OCI-LY7 (cell line): Measurements from ENCODE around the gene RASAL2. TPM values are rescaled to one million over a fixed set of nuclear protein-coding genes. Genes with fewer than 3 reads are reported as not detected.

ENCODE experiments used
- BruUV-seq: library from RNA; stranded (reverse); fragments of 400-500 nt; replicated peaks from 2 replicates; lab custom pipeline; 2021; lab: Mats Ljungman, UMichigan
- CTCF ChIA-PET: fragments of 300-600 bp; sonication (Branson Sonifier 250); formaldehyde crosslinking; loops from one replicate; lab custom pipeline; 2022; ENCODE audit warnings: antibody characterized with exemption; ENCODE audit not compliant: unreplicated experiment; lab: Charles Lee
- POLR2A ChIA-PET: fragments of 300-600 bp; sonication (Branson Sonifier 250); formaldehyde crosslinking; loops from one replicate; lab custom pipeline; 2022; ENCODE audit warnings: antibody characterized with exemption; lab: Charles Lee
- DNase-seq: peaks from one replicate; pipeline ENCODE4 v3.0.0-alpha.2; 2015; ENCODE audit warnings: low spot score
- H2AFZ ChIP-seq: fragments of 200-600 bp; sonication (generic), shearing (Covaris generic); 2 replicates; pipeline ENCODE4 v1.6.1; 2014; ENCODE audit warnings: mild to moderate bottlenecking, antibody characterized with exemption, low read length, moderate library complexity
- H3K27ac ChIP-seq: fragments of 200-600 bp; sonication (generic); 2 replicates; pipeline ENCODE4 v1.5.1; 2014; ENCODE audit warnings: mixed run types, low read depth, mild to moderate bottlenecking, moderate library complexity, low read length, inconsistent platforms; ENCODE audit not compliant: poor library complexity, severe bottlenecking
- H3K36me3 ChIP-seq: fragments of 200-600 bp; sonication (generic); 2 replicates; pipeline ENCODE4 v1.6.1; 2014; ENCODE audit warnings: mild to moderate bottlenecking, antibody characterized with exemption, low read length, moderate library complexity, mixed read lengths; ENCODE audit not compliant: insufficient read depth
- H3K4me1 ChIP-seq: fragments of 200-600 bp; sonication (generic); 2 replicates; pipeline ENCODE4 v1.5.1; 2014; ENCODE audit warnings: mild to moderate bottlenecking, low read length; ENCODE audit not compliant: insufficient read depth, poor library complexity, severe bottlenecking
- H3K4me2 ChIP-seq: fragments of 200-600 bp; sonication (generic); 2 replicates; pipeline ENCODE4 v1.6.1; 2014; ENCODE audit warnings: mild to moderate bottlenecking, low read length
- H3K4me3 ChIP-seq: fragments of 200-600 bp; sonication (generic); 2 replicates; pipeline ENCODE4 v1.5.1; 2014; ENCODE audit warnings: mild to moderate bottlenecking, low read depth, low read length; ENCODE audit not compliant: poor library complexity, severe bottlenecking
- H3K79me2 ChIP-seq: fragments of 200-600 bp; sonication (generic); 2 replicates; pipeline ENCODE4 v1.6.1; 2016; ENCODE audit warnings: low read depth, mild to moderate bottlenecking, low read length, moderate library complexity, mixed read lengths; ENCODE audit not compliant: insufficient read depth
- H3K9me2 ChIP-seq: fragments of 200-600 bp; sonication (generic); 2 replicates; pipeline ENCODE4 v1.6.1; 2016; ENCODE audit warnings: mild to moderate bottlenecking, low read length, mixed read lengths; ENCODE audit not compliant: insufficient read depth
- H3K9me3 ChIP-seq: fragments of 200-600 bp; sonication (generic); 2 replicates; pipeline ENCODE4 v1.6.1; 2014; ENCODE audit warnings: mild to moderate bottlenecking, mixed run types, low read length, mixed read lengths
- H4K20me1 ChIP-seq: fragments of 200-600 bp; sonication (generic); 2 replicates; pipeline ENCODE4 v1.6.1; 2014; ENCODE audit warnings: mild to moderate bottlenecking, antibody characterized with exemption, low read length, moderate library complexity, mixed read lengths; ENCODE audit not compliant: insufficient read depth
- CTCF ChIP-seq: fragments of 200-600 bp; sonication (generic); conservative IDR thresholded peaks from 2 replicates; pipeline ENCODE4 v1.5.1; 2014; ENCODE audit warnings: mild to moderate bottlenecking, antibody characterized with exemption, low read length, moderate library complexity, mixed read lengths
- EZH2phosphoT487 ChIP-seq: fragments of 200-600 bp; sonication (generic); IDR thresholded peaks from 2 replicates; pipeline ENCODE4 v1.6.1; 2018; ENCODE audit warnings: low read depth, borderline replicate concordance, mild to moderate bottlenecking, mixed run types, antibody characterized with exemption, low read length, moderate library complexity, mixed read lengths
- intact Hi-C: fragments of 100-400 bp; cut with micrococcal nuclease; formaldehyde crosslinking; loops from one replicate; pipeline ENCODE4 v1.10.0; 2022; ENCODE audit not compliant: unreplicated experiment
- total RNA-seq, 2 experiments: library from RNA; depleted of rRNA in 1 of 2; stranded (reverse); fragments of >200 nt in 1 of 2; shearing (Covaris generic) in 1 of 2; gene quantifications; 2 replicates each; pipeline ENCODE4 v1.2.3, GENCODE V29; 2014 to 2022

RASAL2 gene
- total RNA-seq, 2 experiments from 2014 or later = 0.09 to 0.27 TPM

- Histone ChIP-seq H2AFZ (no peak overlapping the region), H3K9me3 (no peaks in the 10 kb centered on the region), H3K4me2 (no peak overlapping the region), H4K20me1 (no peaks in the 10 kb centered on the region), H3K4me1 (no peaks in the 10 kb centered on the region), H3K4me3 (no peak overlapping the region), H3K27ac (no peak overlapping the region), H3K36me3 (no peaks in the 10 kb centered on the region), H3K79me2 (no peaks in the 10 kb centered on the region), H3K9me2 (no peaks in the 10 kb centered on the region)
- no TSS peak for BruUV-seq
- intact Hi-C loops = loop anchor here (10.0 kb wide), 1 partner anchor 135 kb away; no protein-coding TSS in a partner anchor
- POLR2A ChIA-PET = no interaction called here
- CTCF ChIA-PET = no interaction called here
- DNase-seq = no peak
- TF ChIP-seq EZH2phosphoT487 (no peak), CTCF (no peak)
These were observed 43.8 kb upstream of the RASAL2 start for GRCh38 chr1:178050084-178050483.

- no peak overlapping the region for H2AFZ ChIP-seq
- ChIA-PET POLR2A (no interaction called here), CTCF (no interaction called here)
- H3K79me2 ChIP-seq = no peaks in the 10 kb centered on the region
- DNase-seq = no peak
- H3K4me2 ChIP-seq = no peak overlapping the region
- no peaks in the 10 kb centered on the region for H3K9me3 ChIP-seq
- no peaks in the 10 kb centered on the region for H3K9me2 ChIP-seq
- H3K27ac ChIP-seq = no peak overlapping the region
- no TSS peak for BruUV-seq
- intact Hi-C loops = loop anchor here (10.0 kb wide), 1 partner anchor 134 kb away; no protein-coding TSS in a partner anchor
- no peak for TF ChIP-seq EZH2phosphoT487
- no peak for TF ChIP-seq CTCF
- no peaks in the 10 kb centered on the region for H3K36me3 ChIP-seq
- H3K4me3 ChIP-seq = no peak overlapping the region
- no peaks in the 10 kb centered on the region for H4K20me1 ChIP-seq
- H3K4me1 ChIP-seq = no peaks in the 10 kb centered on the region
These were observed 42.8 kb upstream of the RASAL2 start for GRCh38 chr1:178051071-178051470.

- Histone ChIP-seq H3K4me2 (no peak overlapping the region), H2AFZ (no peak overlapping the region), H3K4me1 (no peaks in the 10 kb centered on the region), H3K27ac (no peak overlapping the region), H3K9me2 (no peaks in the 10 kb centered on the region), H3K79me2 (no peaks in the 10 kb centered on the region), H3K36me3 (no peaks in the 10 kb centered on the region), H4K20me1 (no peaks in the 10 kb centered on the region), H3K4me3 (no peak overlapping the region), H3K9me3 (no peaks in the 10 kb centered on the region)
- ChIA-PET POLR2A (interaction anchor here (0.5 to 0.8 kb wide), 2 partner anchors 36 to 41 kb away, joined by 4 read pairs; no protein-coding TSS in a partner anchor), CTCF (no interaction called here)
- DNase-seq = no peak
- intact Hi-C loops = loop anchor here (10.0 kb wide), 1 partner anchor 132 kb away; no protein-coding TSS in a partner anchor
- BruUV-seq = no TSS peak
- TF ChIP-seq CTCF (no peak), EZH2phosphoT487 (no peak)
These were observed 41.0 kb upstream of the RASAL2 start for GRCh38 chr1:178052650-178053461.
